GM19351 (cell line): ENCODE results near the gene PRDM7.
A peak's percentile ranks its signal among the peaks of the same experiment; 100 is the strongest.
"Not testable (repeated sequence)": the region's sequence is repeated elsewhere in the genome, so short reads cannot be mapped to it uniquely, and the experiment has no call there.

ENCODE experiments used
- ATAC-seq: cut with Tn5 transposase; IDR thresholded peaks from one replicate; pipeline ENCODE4 v1.9.1; 2021; ENCODE audit warnings: mild to moderate bottlenecking, moderate library complexity; ENCODE audit not compliant: unreplicated experiment

The PRDM7 gene

DNA sequence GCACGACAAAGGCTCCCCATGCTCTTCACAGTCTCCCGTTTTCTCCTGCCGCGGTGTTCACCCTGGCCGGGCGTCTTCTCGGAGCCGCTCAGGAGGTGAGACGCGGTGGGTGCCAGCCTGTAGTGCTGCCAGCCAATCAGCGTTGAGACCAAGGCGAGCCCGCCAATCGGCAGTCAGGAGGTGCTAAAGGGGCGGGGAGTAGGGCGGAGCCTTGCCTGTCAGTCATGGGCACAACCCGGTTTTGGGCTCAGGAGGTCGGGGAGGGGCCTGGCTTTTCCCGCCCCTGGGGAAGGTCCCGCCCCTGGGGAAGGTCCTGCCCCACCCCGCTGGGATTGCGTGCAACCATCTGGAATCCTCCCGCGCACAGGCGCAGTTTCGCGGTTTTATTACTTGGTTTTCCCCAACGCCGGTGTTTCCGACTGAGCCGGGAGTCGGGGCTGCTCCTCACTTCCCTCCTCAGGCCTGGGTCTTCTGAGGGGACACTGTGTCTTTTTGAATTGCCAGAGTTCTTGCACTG lies at the start of gene PRDM7:
Gene PRDM7, minus strand, starts transcription at position 92 of the 517 bp plus-strand sequence. CDS start 1,421 bp downstream, outside the sequence.
- peak; percentile 97 for ATAC-seq

DNA sequence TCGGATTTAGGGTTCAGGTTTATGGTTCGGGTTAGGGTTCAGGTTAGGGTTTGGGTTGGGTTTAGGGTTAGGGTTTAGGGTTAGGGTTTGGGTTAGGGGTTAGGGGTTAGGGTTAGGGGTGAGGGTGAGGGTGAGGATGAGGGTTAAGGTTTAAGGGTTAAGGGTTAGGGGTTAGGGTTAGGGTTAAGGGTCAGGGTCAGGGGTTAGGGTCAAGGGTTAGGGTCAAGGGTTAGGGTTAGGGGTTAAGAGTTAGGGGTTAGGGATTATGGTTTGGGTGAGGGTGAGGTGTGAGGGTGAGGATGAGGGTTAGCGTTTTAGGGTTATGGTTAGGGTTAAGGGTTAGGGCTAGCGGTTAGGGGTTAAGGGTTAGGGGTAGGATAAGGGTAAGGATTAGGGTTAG lies 44.7 kb upstream of the PRDM7 start:
- ATAC-seq: not testable (repeated sequence)

GRCh38 chr16:90107617-90108016 lies 30.5 kb upstream of the PRDM7 start:
- ATAC-seq: not testable (repeated sequence)

DNA sequence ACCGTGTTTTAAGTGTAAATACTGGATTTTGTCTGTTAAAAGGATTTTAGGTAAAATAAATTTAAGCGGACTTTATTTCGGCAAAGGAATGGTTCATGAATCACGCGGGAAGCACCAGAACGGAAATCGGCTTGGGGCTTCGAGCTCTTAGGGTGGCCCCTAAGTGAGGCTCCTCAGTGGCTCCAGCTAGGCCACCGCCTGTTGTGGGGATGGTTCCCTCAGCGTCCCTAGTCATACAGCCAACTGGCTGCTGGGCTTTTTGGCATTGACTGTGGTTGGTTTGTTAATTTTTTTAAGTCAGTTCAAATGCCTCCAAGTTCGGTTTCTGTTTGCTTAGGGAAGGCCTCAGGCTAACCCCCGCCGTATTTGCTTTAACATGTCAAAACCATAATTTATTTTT lies 29.9 kb upstream of the PRDM7 start:
- ATAC-seq: not testable (repeated sequence)

DNA sequence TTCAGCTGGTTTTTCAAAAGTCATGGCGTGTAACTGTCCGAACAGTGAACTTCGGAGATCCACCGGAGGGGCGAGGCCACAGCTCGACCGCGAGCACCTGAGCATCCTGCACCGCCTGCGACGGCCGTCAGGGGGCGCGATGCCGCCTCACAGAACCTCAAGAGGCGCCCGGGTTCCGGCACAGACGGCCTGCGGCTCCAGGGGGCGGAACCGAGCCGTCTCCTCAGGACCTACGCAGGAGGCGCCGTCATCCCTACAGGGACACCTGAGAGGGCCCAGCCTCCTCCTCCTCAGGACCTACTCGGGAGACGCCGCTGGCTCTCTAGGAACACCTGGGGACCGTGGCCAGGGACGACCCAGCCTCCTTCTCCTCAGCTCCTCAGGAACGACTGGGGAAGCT lies 29.1 kb upstream of the PRDM7 start:
- ATAC-seq: not testable (repeated sequence)

DNA sequence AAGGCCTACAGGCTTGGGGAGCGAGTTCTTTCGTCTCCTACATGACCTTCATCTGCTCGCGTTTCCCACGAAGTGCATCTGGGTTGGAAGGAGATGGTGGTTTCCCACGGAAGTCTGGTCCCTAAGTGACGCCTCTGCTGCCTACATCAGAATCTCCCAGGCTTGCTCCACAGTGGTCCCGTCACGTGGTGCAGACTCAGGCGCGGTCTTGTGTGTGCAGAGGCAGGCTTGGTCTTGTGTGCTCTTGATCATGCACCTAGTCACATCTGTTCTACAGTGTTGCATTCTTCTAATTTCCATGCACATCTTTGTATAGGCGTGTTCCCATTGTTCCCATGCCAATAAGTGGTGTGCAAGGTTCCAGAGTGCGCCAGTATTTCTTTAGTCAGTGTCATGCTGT lies 27.6 kb upstream of the PRDM7 start:
- ATAC-seq: not testable (repeated sequence)

DNA sequence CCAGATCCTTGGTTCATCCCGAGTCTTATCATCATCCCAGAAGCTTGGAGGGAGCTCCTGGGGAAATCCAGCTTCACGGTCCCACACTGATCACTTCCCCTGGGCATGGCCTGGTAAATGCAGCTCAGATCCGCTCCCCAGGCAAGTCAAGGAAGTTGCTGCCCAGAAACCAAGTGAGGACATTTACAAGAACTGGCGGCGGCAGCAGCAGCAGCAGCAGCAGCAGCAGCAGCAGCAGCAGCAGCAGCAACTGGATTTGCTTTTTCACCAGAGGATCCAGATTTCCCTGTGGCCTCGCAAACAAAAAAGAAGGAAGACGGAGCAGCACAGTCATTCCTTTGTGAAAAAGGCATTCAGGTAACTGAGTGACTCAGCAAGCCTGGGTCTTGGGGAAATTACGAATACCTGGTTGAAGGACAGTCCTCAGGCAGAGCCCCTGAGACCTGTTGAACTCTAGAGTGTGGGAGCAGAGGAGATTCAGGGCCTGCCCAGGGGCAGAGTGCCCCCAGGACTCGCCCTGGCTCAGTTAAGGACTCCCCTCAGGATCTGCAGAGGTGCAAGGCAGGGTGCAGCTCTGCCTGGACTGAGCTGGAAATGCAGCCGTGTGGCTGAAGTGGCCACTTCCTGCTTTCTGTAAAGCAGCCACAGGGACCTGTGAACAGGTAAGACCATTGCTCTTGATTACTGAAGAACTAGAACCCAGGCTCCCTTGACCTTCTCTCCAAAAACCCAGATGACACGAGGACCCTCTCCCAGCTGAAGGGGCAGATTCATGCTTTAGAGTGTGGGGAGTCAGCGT lies 25.2 kb upstream of the PRDM7 start:
- not testable (repeated sequence) for ATAC-seq

DNA sequence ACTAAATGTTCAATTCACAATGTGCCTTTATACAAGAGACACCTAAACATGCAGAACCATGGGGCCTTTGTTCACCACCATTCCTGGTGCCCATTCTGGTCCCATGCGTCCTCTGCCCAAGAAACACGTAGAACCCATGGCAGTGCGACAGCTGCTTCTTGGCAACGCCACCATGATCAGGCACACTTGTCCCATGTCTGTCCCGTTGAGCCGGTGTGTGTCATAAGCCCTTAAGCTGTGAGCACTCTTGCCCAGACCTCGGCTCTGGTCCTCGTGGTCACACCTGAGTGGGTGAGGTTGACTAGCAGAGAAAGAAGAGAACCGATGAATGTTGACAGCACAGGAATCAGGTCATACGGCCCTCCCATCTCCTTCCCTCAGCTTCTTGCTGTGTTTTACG lies 24.2 kb upstream of the PRDM7 start:
- ATAC-seq: not testable (repeated sequence)

- ATAC-seq: not testable (repeated sequence)
Observed at GRCh38 chr16:90100790-90101189, 23.7 kb upstream of the PRDM7 start.

DNA sequence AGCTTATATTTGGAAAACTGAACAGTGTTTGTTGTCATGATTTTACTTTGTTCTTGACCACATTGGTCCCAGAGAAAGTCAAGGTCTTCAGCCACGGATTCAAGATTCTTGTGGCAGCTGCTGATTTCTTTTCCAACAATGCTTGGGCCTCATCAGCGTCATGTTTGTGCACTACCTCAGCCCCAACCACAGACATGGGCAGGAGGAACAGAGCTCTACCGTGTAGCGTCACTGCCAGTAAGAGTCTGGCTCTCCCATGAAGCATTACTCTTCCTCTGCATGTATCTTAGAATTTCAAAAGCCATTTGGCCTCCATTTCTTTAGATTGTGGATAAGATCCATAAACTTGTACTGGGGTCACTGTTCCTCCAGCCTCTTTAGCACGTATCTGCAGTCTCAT lies 23.1 kb upstream of the PRDM7 start:
- ATAC-seq: not testable (repeated sequence)

- not testable (repeated sequence) for ATAC-seq
Observed at GRCh38 chr16:90098936-90099335, 21.8 kb upstream of the PRDM7 start.

GRCh38 chr16:90097010-90097684 lies 20.0 kb upstream of the PRDM7 start:
- not testable (repeated sequence) for ATAC-seq

DNA sequence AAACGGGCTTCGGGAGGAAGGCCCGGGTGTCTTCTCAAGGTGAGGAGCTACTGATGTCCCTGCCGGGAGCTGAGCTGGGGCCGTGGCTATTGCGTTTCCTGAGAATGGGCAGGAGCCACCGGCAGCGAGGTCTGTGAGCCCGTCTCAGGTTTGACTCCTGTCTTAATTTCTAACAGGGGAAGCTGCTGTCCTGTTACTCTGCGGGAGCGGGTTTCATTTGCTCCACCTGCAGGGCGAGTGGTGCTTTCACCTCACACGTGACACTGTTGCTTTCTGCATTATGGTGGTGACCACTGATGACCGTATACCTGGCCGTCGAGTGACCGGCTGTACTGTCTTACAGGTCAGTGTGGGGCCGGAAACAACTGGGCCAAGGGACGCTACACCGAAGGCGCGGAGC lies 17.7 kb upstream of the PRDM7 start:
- not testable (repeated sequence) for ATAC-seq

GRCh38 chr16:90094296-90094695 lies 17.2 kb upstream of the PRDM7 start:
- not testable (repeated sequence) for ATAC-seq

GRCh38 chr16:90093799-90094198 lies 16.7 kb upstream of the PRDM7 start:
- not testable (repeated sequence) for ATAC-seq

- not testable (repeated sequence) for ATAC-seq
Observed at GRCh38 chr16:90092781-90093180, 15.7 kb upstream of the PRDM7 start.

GRCh38 chr16:90084215-90084950 lies 7.3 kb upstream of the PRDM7 start:
- ATAC-seq: no peak

GRCh38 chr16:90083139-90083538 lies 6.0 kb upstream of the PRDM7 start:
- no peak for ATAC-seq

GRCh38 chr16:90081606-90081970 lies 4.5 kb upstream of the PRDM7 start:
- no peak for ATAC-seq

DNA sequence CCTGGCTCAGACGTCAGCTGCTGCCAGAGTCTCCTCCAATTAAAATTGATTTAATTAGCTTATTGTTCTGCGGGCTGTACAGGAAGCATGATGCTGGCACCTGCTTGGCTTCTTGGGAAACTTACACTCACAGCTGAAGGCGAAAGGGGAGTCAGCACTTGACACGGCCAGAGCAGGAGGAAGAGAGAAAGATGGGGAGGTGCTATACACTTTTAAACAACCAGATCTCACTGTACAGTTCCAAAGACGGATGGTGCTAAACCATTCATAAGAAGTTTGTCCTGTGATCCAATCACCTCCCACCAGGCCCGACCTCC lies 1.4 kb upstream of the PRDM7 start:
- no peak for ATAC-seq
